Loucy (cell line): Measurements from ENCODE around the gene ACAT1.

Experiments
- H2AFZ ChIP-seq: fragments of 200-600 bp; sonication (generic); 2 replicates; pipeline ENCODE4 v1.6.0; 2016; ENCODE audit warnings: antibody characterized with exemption, mild to moderate bottlenecking, low read length, moderate library complexity
- H3F3A ChIP-seq: fragments of 200-600 bp; 2 replicates; pipeline ENCODE4 v1.6.0; 2016; ENCODE audit warnings: antibody characterized with exemption, low read depth, mild to moderate bottlenecking
- H3K27me3 ChIP-seq: fragments of 200-600 bp; sonication (generic); 2 replicates; pipeline ENCODE4 v1.6.1; 2014; ENCODE audit warnings: low read length, mild to moderate bottlenecking; ENCODE audit not compliant: insufficient read depth, poor library complexity, severe bottlenecking
- H3K36me3 ChIP-seq: fragments of 200-600 bp; sonication (generic); 2 replicates; pipeline ENCODE4 v1.6.1; 2016; ENCODE audit warnings: low read length; ENCODE audit not compliant: insufficient read depth
- H3K4me1 ChIP-seq: fragments of 200-600 bp; sonication (generic); 2 replicates; pipeline ENCODE4 v1.5.1; 2014; ENCODE audit warnings: low read length, mild to moderate bottlenecking; ENCODE audit not compliant: insufficient read depth, poor library complexity, severe bottlenecking
- H3K4me2 ChIP-seq: fragments of 200-600 bp; sonication (generic); 2 replicates; pipeline ENCODE4 v1.6.0; 2014; ENCODE audit warnings: antibody characterized with exemption, low read length, low read depth, mild to moderate bottlenecking; ENCODE audit not compliant: poor library complexity, severe bottlenecking
- H3K4me3 ChIP-seq: fragments of 200-600 bp; sonication (generic); 2 replicates; pipeline ENCODE4 v1.5.1; 2014; ENCODE audit warnings: low read length, mild to moderate bottlenecking, mixed read lengths; ENCODE audit not compliant: poor library complexity, severe bottlenecking
- H3K79me2 ChIP-seq: fragments of 200-600 bp; sonication (generic); 2 replicates; pipeline ENCODE4 v1.6.1; 2014; ENCODE audit warnings: low read length; ENCODE audit not compliant: insufficient read depth
- H3K9ac ChIP-seq: fragments of 200-600 bp; sonication (generic); 2 replicates; pipeline ENCODE4 v1.6.0; 2014; ENCODE audit warnings: mild to moderate bottlenecking, low read depth, low read length, moderate library complexity; ENCODE audit not compliant: poor library complexity, severe bottlenecking
- H3K9me2 ChIP-seq: fragments of 200-600 bp; sonication (generic); replicated peaks from 2 replicates; pipeline ENCODE4 v1.6.1; 2016; ENCODE audit warnings: low read depth, low read length, mixed read lengths
- H3K9me3 ChIP-seq: fragments of 200-600 bp; sonication (generic); 2 replicates; pipeline ENCODE4 v1.6.1; 2014; ENCODE audit warnings: mild to moderate bottlenecking, antibody characterized with exemption, low read length, low read depth; ENCODE audit not compliant: insufficient read depth
- H4K20me1 ChIP-seq: fragments of 200-600 bp; sonication (generic); 2 replicates; pipeline ENCODE4 v1.6.0; 2014; ENCODE audit warnings: antibody characterized with exemption, low read length, mild to moderate bottlenecking; ENCODE audit not compliant: insufficient read depth, poor library complexity, severe bottlenecking
- EZH2phosphoT487 ChIP-seq: fragments of 200-600 bp; IDR thresholded peaks from 2 replicates; pipeline ENCODE4 v1.6.1; 2018; ENCODE audit warnings: antibody characterized with exemption, mild to moderate bottlenecking, moderate library complexity, borderline replicate concordance
- TF ChIP-seq, protein P1 (sequence below): fragments of 200-600 bp; sonication (generic); conservative IDR thresholded peaks from 2 replicates; pipeline ENCODE4 v1.5.1; 2014; ENCODE audit warnings: mild to moderate bottlenecking, antibody characterized with exemption, low read length

Gene ACAT1

GRCh38 chr11:108092134-108092533 is 29.2 kb upstream of the ACAT1 start:
- Histone ChIP-seq H2AFZ (no peak overlapping the region), H3K9me2 (no peaks in the 10 kb centered on the region), H3K4me2 (no peak overlapping the region), H3K4me3 (no peak overlapping the region), H3K9me3 (no peaks in the 10 kb centered on the region), H3F3A (no peaks in the 10 kb centered on the region), H3K36me3 (peaks cover 55% of the 10 kb centered on the region; the same call in 1 of the 2 replicates), H3K79me2 (no peaks in the 10 kb centered on the region), H3K9ac (no peak overlapping the region), H4K20me1 (no peaks in the 10 kb centered on the region), H3K27me3 (no peaks in the 10 kb centered on the region), H3K4me1 (no peaks in the 10 kb centered on the region)
- TF ChIP-seq EZH2phosphoT487: no peak
- TF ChIP-seq, protein P1, sequence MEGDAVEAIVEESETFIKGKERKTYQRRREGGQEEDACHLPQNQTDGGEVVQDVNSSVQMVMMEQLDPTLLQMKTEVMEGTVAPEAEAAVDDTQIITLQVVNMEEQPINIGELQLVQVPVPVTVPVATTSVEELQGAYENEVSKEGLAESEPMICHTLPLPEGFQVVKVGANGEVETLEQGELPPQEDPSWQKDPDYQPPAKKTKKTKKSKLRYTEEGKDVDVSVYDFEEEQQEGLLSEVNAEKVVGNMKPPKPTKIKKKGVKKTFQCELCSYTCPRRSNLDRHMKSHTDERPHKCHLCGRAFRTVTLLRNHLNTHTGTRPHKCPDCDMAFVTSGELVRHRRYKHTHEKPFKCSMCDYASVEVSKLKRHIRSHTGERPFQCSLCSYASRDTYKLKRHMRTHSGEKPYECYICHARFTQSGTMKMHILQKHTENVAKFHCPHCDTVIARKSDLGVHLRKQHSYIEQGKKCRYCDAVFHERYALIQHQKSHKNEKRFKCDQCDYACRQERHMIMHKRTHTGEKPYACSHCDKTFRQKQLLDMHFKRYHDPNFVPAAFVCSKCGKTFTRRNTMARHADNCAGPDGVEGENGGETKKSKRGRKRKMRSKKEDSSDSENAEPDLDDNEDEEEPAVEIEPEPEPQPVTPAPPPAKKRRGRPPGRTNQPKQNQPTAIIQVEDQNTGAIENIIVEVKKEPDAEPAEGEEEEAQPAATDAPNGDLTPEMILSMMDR: no peak

DNA sequence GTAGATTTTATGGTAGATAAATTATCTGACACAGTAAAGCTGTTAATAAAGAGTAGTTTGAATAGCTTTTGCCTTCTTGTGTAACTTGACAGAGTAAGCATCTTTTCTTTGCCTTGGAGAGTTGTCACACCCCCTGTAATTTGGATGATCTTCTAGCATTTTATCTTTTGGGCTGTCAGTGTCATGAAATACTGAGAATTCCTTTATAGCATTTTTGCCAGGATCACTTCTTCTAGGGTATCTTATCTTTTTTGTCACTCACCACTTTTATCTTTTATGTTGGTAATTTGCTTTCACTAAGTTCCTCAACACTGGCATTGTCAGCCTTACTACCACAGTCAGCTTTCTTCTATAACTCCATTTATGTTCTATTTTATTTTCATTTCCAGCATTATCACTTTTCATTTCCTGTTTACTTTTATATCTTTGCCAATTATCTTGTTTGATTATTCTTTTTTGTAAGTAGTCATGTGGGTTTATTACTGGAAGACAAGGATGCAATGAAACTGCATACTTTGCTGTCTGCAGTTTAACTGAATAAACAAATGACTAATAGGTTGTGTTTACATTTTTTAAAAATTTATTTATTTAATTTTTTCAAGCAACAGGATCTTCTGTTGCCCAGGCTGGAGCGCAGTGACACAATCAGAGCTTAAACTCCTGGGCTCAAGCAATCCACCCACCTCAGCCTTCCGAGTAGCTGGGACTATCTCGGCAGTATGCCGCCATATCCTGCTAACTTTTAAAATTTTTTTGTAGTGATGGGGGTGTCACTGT is 28.1 kb upstream of the ACAT1 start:
- Histone ChIP-seq H3K27me3 (no peaks in the 10 kb centered on the region), H3K4me3 (no peak overlapping the region), H3K9me3 (no peaks in the 10 kb centered on the region), H2AFZ (no peak overlapping the region), H3F3A (no peaks in the 10 kb centered on the region), H3K79me2 (no peaks in the 10 kb centered on the region), H3K4me2 (no peak overlapping the region), H3K9me2 (no peaks in the 10 kb centered on the region), H4K20me1 (no peaks in the 10 kb centered on the region), H3K36me3 (peaks cover 63% of the 10 kb centered on the region), H3K4me1 (no peaks in the 10 kb centered on the region), H3K9ac (no peak overlapping the region)
- TF ChIP-seq, protein P1: no peak
- TF ChIP-seq EZH2phosphoT487: no peak

DNA sequence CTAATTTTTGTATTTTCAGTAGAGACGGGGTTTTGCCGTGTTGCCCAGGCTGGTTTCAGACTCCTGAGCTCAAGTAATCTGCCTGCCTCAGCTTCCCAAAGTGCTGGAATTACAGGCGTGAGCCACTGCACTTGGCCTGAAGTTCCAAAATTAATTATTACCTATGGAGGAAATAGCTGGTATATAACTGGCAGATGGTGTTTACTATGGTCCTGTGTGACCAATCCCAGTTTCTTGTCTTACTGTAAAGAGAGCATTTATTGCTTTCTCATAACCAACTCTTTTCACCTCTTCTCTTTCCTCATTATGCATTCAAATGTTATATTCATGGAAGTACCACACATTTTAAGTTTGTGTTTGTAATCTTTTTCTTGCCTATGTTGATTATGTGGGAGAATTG is 24.2 kb upstream of the ACAT1 start:
- Histone ChIP-seq H3K9me3 (no peaks in the 10 kb centered on the region), H3K79me2 (no peaks in the 10 kb centered on the region), H3K4me3 (no peak overlapping the region), H3F3A (no peaks in the 10 kb centered on the region), H3K9ac (no peak overlapping the region), H3K4me2 (no peak overlapping the region), H3K27me3 (no peaks in the 10 kb centered on the region), H3K4me1 (no peaks in the 10 kb centered on the region), H4K20me1 (no peaks in the 10 kb centered on the region), H2AFZ (no peak overlapping the region), H3K36me3 (peaks cover 65% of the 10 kb centered on the region), H3K9me2 (no peaks in the 10 kb centered on the region)
- no peak for TF ChIP-seq EZH2phosphoT487
- TF ChIP-seq, protein P1: no peak
